ENCODE measurements around the gene GABBR2. TPM values are rescaled to one million over a fixed set of nuclear protein-coding genes. Genes with fewer than 3 reads are reported as not detected.

Gene GABBR2
- total RNA-seq, 1 donor from 2014 or later: 42.7 TPM

DNA sequence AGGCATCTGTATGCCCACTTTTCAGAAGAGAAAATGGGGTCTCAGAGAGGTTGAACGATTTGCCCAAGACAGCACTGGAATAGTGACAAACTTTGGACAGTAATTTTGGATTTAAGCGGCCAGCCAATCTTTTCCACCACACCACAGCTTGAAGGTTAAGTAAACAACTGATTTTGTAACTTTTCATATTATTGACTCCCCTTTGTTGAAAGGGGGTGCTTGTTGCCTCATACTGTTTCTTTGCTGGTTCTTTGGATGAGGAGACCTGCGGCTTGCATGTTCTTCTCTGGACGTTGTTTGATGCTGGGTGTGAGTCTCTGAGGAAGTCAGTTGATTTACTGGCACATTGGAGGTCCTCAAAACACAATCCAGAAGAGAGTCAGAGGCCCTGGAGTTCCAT lies 11.7 kb upstream of the GABBR2 start:
- DNase-seq: no peak

DNA sequence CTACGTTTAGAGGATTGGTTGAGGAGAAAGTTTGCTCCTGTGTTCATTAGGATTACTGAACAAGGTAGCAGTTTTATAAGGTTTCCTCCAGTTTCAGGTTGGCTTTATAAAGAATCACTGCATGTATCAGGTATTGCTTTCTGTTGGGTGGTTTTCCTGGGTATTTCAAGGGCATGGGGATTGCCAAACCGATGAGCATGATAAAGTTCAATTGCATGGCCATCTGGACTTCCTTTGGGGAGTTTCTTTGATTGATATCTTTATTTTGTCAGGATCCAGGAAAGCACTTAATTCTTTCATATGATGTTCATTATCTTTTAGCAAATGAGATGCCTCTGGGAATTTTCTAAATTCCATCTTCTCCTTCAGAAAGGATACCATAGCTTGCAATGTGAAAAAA lies 10.3 kb upstream of the GABBR2 start:
- DNase-seq: no peak

DNA sequence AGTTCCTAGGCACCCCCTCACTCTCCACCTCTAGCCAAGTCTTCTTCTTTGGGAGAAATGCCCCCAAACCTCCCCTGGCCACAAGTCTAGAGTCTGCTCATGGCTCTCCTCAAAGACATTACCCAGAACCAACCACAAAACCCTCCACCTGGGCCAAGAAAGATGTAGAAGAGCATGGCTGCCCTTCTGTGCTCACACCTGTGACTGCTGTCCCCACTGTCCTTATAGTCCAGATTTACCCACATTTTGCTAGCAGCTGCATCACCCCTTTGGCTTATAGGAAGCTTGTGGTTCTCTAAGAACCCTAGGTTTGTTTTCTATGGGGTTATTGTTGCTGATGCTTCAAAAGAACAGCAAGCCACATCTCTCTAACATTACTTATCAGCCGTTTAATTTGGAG lies 6.1 kb upstream of the GABBR2 start:
- no peak for DNase-seq

DNA sequence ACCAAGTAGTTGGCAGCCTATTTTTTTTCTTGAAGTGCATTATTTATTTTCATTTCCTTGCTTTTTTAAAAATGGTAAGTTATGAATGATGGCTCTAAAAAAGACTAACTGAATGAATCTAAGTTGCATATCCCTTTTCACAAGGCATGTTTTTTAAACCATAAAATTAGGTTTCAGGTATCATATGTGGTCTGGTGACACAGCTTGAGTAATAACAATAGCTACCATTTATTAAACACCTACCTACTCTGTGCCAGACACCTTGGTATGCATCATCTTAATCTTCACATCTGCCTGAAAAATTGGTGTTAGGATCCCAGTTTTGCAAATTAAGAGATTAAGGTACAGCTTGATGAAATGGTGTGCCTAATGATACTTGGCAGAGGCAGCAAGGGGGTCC lies 4.3 kb upstream of the GABBR2 start:
- DNase-seq: no peak

DNA sequence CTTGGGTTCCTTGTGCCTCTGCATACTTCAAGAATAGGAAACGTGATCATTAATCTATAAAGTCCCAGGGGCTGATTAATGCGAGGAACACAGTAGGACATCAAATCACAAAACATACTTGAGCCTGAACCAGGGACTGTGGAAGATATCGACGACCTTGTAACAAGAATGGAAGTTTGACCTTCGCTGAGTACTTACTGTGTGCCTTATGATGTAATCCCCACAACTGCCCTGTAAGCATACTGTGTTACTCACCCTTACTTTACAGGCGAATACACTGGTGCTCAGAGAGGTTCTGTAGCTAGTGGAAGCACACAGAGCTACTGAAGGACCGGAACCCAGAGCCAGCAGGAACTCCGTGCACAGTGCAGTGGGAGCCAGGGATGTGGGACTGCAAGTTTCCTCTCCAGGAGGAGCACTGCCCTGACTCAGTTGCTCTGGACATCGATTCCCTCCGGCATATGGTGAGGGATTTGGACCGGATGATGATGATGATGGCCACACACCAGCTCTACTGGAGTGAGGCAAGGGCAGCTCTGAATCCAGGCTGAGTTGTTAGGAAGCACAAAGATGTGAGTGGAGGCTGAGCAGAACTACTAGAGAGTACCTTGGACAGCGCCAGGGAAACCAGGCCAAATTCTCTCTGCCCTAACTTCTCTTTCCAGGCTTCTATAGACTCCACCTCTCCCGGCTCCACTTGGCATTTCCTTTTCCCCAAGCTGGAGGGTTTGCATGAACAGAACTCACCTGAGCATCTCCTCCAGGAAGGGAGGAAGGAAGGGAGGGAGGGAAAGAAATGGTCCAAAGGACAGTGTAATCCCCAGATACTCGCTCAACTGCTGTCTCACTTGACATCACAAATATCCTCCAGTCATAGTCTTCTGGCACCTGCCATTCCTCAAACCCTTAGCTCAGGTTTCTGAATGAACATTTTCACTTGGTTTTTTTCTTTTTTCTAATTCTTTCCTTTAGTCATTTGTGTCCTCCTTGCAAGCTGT lies 1.5 kb upstream of the GABBR2 start:
- DNase-seq: no peak

DNA sequence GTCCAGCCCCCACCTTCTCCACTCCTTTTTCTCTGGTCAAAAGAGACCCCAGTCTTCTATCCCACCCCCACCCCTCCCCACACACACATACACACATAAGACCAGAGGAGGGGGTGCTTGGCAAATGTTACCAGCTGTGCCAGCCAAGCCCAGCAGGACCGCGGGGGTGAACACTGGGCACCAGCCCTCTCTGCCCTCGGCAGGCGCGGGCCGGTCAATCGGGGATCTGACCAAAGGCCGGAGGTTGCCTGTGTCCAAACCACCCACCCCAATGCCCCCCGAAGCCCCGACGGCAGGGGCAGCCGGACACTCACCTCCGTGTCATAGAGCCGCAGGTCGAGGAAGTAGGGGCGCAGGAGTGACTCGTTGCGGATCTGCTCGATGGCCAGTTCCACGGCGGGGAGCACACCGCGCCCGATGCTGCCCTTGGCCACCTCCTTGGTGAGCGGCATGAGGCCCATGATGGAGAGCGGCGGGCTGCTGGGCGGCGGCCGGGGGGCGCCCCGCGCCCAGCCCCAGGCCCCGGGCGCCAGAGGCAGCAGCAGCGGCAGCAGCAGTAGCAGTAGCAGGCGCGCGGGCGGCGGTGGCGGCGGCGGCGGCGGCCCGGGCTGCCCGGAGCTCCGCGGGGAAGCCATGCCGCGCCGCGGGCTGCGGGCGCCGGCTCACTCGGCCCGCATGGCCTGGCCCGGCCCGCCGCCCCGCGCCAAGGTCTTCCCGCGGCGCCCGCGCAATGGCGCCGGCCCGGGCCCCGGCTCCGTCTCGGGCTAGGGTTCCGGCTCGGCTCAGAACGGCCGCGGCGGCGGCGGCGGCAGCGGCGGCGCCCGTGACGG lies 417 bp downstream of the GABBR2 start:
- no peak for DNase-seq

DNA sequence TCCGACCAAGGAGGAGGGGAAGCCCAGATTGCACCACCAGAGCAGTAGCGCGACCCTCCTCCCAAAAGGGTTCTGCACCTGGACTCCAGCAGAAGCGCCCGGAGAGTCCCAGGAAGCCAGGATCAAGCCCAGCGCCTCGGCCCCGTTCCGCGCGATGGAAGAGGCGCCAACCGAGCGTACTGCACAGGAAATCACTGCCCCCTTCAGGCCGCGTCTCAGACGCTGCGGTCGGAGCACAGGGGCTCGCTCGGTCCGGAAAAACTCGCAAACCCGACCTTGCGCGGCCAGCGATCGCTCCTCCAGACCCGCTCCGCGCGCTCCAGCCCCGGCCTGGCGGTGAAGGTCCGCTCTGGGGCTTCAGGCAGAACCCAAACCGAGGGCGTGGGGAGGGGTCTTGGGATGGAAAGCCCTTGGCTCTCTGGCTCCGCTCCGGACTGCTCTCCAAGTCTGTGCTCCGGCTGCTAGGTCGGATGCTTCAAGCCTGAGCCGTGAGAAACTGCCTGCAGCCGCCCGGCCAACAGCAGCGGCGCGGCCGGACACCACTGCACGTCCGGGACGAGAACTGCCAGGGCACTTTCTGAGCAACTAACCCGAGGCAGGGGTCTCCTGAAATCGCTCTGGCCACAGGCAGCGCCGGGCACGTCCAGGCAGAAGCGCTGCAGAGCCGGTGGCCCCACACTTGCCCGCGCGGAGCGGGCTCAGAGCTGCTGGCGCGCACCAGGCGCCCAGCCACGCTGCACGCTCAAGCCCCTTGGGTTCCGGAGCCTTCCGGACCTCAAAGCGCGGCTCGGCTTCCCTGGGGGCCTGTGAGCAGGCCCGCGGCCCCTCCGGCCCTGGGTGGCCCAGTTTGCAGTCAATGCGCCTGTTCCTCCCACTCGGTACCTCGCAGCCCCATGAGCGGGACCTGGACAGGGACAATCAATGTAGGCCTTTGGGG lies 1.3 kb downstream of the GABBR2 start:
- peak; percentile 50 for DNase-seq

DNA sequence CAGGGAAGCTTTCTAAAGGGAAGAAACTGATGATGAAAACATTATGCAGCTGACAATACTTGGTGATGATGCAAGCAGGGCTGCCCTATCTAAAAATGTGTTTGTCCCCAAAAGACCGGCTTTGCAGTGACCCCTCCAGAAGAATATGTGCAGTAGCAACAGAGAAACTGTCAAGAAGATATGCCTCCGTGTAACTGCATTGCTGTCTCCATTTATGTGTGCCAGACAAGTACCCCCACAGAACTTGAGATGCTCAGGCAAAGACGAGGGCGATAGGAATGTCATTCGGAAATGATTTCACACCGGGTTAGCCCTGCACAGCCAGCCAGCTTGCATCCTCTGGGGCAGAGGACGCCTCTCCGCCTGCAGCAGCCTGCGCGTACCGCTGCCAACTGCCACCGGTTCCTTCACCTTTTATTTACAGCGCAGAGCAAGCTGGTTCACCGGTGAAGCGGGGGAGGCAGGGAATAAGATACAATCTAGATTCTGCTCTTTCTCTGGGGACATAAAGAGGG lies 2.0 kb downstream of the GABBR2 start:
- DNase-seq: no peak

DNA sequence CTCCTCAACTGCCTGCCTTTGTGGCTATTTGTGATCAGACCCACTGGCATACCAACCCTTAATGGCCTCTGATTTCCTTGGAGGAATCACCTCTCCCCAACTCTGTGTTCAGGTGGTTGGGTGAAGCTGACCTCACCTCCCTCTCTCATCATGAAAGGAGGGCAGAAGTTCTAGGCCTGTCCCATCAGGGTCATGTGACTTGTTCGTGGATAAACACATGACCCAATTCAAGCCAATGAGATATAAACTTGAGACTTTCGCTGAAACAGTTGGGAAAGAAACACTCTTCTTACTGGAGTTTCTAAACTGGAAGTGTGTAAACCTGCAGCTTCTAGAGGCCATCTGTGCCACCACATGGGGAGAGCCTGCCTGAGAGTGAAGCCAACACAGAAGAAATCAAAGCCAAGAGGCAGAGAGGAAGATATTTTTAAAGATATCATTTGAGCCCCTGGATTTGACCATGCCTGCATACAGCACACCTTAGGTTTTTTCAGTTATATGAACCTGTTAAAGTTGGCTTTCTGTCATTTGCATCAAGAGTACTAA lies 5.8 kb downstream of the GABBR2 start:
- no peak for DNase-seq

DNA sequence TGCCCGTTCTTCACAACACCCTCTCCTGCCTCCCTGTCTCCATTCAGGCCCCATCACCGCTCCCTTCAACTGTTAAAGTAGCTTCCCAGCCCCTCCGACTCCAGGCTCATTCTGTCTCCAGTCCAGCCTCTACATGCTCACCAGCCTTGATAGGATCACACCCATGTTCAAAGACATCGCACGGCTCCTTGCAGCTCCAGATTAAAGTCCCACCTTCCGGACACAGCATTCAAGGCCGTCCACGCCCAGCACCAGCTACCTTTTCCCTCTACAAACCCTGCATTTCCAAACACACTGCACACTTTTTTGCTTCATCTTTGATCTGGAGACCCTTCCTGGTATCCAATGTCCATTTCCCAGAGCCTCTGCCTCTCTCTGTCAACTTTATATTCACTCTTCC lies 6.4 kb downstream of the GABBR2 start:
- no peak for DNase-seq

DNA sequence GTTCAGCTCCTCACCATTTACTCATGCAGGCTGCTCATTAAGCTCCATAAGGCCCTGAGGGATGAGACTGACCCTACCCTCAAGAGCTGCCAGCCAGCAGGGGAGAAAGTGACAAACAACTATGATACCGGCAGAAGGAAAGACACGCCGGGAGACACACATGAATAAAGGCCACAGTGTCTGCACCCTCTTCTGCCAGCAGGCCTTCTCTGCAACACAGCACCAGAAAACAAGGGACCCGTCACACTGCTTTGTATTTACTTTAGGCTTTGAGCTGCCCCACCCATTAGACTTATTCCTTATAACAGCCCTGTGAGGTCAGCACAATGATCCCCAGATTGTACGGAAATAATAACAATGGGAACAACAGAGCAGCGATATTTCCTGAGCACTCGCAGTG lies 7.2 kb downstream of the GABBR2 start:
- no peak for DNase-seq

DNA sequence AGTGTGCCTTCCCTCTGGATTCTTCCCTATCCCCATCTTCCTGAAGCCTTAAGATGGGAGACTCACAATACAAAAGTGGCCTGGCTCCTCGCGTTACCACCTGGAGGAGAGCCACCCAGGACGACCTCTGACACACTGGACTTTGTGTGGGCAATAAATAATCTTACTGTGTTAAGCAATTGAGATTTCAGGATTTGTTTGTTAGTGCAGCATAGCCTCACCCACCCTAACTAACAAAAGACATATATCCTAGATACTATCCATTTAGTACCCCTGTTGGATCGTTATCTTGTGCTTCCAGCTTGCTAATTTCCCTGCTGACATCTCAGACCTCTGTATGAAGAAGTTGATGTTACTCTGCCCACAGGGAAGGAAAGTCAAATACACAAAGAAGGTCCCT lies 7.9 kb downstream of the GABBR2 start:
- DNase-seq: no peak

DNA sequence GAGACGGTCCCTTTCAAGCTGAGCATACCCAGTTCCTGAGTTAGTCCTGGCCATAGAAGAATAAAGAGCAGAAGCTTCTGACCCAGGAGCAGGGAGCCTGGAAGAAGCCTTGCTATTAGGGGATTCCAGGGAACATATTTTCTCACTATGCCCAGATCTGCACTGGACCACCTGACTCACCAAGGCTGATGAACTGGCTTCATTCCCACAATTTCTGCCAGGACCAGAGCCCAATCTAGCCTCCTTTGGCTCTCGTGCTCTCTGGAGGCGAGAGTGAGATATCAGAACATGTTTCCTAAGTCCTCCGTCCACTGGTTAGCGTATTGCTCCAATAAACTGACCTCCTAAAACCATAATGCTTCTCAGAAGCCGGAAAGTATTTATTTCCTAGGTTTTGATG lies 9.9 kb downstream of the GABBR2 start:
- DNase-seq: no peak

DNA sequence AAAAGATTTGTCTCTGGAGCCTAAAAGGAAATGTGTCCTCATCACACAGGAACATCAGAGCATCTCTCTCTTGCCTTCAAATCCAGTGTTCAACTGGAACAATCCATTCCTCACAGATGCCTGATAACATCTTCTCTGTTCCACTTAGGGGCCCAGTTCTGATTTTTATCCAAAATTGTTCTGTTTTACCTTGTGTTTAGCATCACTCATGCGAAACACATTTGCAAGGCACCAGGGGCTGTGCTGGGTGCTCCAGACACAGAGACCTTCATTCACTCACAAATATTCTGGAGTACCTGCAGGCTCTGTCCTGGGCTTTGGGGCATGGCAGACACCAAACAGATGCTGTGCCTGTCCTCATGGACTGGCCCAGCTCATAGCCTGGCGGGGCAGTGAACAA lies 13.8 kb downstream of the GABBR2 start:
- DNase-seq: no peak

DNA sequence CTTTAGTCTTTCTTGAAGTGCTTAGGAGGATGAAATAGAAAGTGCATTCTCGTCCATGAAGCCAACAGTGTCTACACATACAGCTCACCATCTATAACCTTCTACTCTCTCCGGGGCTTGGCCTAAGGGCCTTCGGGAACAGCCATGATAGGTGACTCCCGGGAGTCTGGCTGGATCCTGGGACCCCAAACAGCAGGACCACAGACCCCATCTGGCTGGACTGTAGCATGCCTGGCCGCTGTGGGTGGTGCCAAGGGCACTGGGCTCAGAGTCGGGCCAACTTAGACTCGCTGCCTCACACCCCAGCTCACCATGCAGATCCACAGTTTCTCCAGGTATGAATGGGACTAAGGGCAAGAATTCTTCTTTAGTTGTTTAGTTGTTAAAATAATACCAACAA lies 16.3 kb downstream of the GABBR2 start:
- DNase-seq: no peak

DNA sequence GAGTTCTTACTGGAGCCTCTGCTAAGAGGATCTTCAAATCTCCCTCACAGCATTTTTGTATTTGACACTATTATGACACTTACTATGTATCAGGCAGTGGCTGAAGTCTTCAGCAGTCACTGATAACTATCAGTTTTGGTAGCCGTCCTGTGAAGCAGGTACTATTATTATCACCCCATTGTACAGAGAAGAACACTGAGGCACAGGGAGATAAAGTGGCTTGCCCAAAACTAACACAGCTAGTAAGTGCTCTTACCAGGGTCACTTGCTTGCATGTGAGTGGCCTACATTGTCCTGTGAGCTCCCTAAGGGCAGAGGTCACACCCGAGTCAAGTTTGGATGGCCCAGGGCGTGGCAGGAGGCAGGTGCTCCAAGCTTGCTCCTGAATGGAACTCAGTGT lies 16.8 kb downstream of the GABBR2 start:
- DNase-seq: no peak

DNA sequence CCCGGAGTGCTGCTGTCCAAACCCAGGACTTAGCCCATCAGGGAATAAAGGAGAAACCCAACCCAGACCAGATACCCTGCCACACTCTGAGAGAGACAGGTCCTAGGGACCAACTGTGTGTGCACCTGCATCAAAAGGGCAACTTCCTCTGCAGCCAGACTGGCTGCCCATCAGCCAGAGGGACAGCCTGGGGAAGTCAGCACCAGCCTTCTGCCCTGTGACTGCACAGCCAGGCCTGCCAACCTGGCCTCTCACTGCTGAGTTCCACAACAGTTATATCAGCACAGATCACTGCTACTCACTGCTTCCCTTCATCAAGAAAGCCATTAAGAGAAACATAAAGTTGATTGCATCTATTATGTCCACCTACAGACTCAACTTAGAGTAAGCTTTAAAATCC lies 18.0 kb downstream of the GABBR2 start:
- no peak for DNase-seq

DNA sequence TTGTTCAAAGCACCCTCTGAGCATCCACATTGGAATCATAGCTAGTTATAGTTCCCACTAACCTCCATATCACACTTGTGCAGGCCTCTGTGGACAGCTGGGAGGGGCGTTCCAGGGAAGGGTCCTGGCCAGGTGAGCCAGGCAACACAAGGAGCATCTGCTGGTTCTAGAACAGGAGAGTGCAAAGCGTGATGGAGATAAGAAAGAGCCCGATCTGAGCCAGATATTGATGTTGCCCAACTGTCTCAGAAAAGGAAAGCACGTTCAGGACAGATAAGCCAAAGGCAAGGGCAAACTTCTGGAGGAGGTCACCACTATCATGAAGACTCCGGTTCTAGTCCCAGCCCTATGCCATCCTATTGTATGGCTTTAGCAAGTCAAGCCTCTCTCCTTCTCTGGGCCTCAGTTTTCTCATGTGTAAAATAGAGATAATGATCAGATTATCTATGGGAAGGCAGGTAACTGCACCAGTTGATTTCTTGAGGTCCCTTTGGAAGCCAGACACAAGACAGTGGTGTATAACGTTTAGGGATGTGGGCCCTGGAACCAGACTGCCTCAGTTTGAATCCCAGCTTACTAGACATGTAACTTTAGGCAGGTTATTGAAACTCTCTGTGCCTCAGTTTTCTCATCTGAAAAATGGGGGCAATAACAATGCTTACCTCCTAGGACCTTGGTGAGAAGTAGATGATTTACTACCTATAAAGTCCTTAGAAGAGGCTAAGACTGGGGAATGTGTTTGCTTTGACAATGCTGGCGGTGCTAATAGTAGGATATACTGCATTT lies 19.8 kb downstream of the GABBR2 start:
- DNase-seq: no peak

DNA sequence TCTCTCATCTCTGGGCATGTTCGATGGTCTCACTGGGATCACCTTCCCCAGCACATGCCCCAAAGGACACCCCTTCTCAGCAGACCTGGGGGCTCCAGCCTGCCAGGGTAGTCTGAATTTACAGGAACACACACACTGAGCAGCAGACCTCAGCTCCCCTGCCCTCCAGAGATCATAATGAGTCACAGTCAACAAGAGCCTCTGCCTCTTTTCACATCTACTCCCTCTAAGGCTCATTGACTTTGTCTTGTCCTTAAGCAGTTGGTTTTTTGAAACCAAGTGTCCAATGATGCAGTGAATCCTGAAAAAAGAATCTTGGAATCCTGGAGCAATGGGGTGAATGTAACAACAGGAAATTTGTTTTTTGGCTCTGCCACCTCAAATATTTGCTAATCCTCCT lies 20.8 kb downstream of the GABBR2 start:
- DNase-seq: no peak

DNA sequence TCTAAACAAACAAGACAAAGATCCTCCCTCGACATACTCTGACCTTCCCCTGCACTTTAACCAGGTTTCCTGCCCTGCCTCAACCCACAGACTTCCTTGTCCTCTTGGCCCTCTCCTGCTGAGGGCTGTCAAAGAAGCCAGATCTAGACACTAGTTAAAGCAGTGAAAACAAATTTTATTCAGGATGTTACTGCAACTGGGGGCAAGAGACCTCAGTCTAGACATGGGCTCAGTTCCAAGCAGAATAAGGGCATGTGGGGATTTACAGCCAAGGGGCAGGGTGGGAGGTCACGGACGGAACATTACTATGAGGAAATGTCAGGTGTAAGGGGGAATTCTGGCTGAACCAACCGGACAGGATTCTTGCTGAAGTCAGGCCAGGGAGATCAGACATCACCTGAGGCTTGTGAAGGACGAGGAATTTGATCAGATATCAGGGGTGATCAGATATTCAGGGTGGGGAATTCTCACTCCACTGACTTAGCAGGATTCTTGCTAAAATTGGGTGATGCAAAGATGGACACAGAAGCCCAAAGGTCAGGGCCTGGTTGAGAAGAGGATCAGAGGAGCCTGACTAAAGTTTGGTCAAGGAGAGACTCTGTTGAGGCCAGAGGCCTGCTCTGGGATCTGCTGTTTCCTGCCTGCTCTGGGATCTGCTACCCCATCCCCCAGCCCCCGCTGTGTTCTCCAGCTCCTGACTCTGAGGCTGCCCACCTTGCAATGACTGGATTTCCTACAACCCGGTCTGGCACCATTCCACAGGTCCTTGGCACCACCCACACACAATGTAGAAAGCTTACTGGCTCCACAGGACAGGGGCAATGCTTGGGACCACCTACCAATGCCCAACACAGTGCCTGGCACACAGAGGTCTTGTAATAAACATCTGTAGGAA lies 21.5 kb downstream of the GABBR2 start:
- DNase-seq: no peak

Data from occipital lobe (tissue), 2 donors.